Vagina (tissue), 2 donors: ENCODE measurements around the gene EVI2A. TPM values are rescaled to one million over a fixed set of nuclear protein-coding genes. Genes with fewer than 3 reads are reported as not detected.

Source experiments
- DNase-seq, 2 donors: peaks; one replicate each; pipeline ENCODE4 v3.0.0-alpha.2; 2017; ENCODE audit errors: extremely low spot score in 2 of 2
- H3K27ac ChIP-seq: fragments of 200-600 bp; sonication (generic); one replicate; pipeline ENCODE4 v1.5.1; 2019
- H3K27me3 ChIP-seq: fragments of 200-600 bp; sonication (generic); one replicate; pipeline ENCODE4 v1.5.1; 2019
- H3K36me3 ChIP-seq, 2 donors: fragments of 200-600 bp; sonication (generic); one replicate each; pipeline ENCODE4 v1.5.1; 2017 to 2019
- H3K4me1 ChIP-seq: fragments of 200-600 bp; sonication (generic); one replicate; pipeline ENCODE4 v1.5.1; 2019
- H3K4me3 ChIP-seq, 2 donors: fragments of 200-600 bp; sonication (generic); 1 replicate in 1 of 2; 2 replicates in 1 of 2; pipeline ENCODE4 v1.5.1; 2016 to 2019
- H3K9me3 ChIP-seq: fragments of 200-600 bp; sonication (generic); one replicate; pipeline ENCODE4 v1.5.1; 2019
- POLR2A ChIP-seq, 2 donors: fragments of 450-650 bp; IDR thresholded peaks; one replicate each; pipeline ENCODE4 v1.6.1; 2017; ENCODE audit warnings: antibody characterized with exemption in 2 of 2, mild to moderate bottlenecking in 2 of 2, moderate library complexity in 2 of 2
- POLR2AphosphoS5 ChIP-seq, 2 donors: sonication (generic); formaldehyde crosslinking; IDR thresholded peaks; one replicate each; pipeline ENCODE4 v1.9.0; 2017; ENCODE audit warnings: antibody characterized with exemption in 2 of 2, mild to moderate bottlenecking in 2 of 2, low read depth in 1 of 2; ENCODE audit not compliant: insufficient read depth in 1 of 2
- intact Hi-C: fragments of 100-400 bp; cut with DNase I; formaldehyde crosslinking; loops from one replicate; pipeline ENCODE4 v1.15.1; 2023
- total RNA-seq: library from RNA; depleted of rRNA; stranded (reverse); fragments of >200 nt; gene quantifications from one replicate; pipeline ENCODE4 v1.2.3, GENCODE V29; 2016
- TF ChIP-seq, protein P1 (sequence below), 3 experiments: fragments of 450-650 bp in 2 of 3; fragments of 200-600 bp in 1 of 3; sonication (generic) in 1 of 3; IDR thresholded peaks; one replicate each; pipeline ENCODE4 v1.5.1; 2017 to 2019; ENCODE audit warnings: antibody characterized with exemption in 3 of 3, mild to moderate bottlenecking in 2 of 3, moderate library complexity in 2 of 3

The EVI2A gene
- total RNA-seq, 1 donor from 2014 or later = 0.98 TPM

DNA sequence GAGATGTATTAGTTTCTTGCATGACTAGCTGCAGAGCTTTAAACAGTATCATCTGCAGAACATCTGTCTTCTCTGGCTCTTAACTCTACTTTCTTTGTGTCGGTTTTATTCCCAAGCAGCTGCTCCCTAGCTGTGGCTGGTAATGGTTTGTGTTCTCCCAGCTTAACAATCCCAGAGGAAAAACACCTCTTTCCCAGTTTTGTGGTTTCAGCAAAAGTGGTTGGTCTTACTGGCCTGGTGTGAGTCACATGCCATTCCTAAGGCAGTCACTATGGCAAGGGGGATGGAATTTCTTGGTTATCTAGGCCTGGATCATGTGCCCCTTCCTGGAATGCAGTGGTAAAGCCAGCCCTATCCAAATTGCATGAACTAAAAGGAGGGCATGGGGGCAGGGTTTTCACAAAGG lies 51.8 kb downstream of the EVI2A start:
- Histone ChIP-seq H3K4me3 (no peak overlapping the region), H3K4me1 (peaks cover 31% of the 10 kb centered on the region), H3K36me3 (peaks cover 0 to 10% of the 10 kb centered on the region in 2 donors), H3K27ac (peak overlapping the region; percentile 63), H3K9me3 (no peaks in the 10 kb centered on the region), H3K27me3 (no peaks in the 10 kb centered on the region)
- intact Hi-C loops = no loop called here
- DNase-seq = no peak
- TF ChIP-seq, protein P1, sequence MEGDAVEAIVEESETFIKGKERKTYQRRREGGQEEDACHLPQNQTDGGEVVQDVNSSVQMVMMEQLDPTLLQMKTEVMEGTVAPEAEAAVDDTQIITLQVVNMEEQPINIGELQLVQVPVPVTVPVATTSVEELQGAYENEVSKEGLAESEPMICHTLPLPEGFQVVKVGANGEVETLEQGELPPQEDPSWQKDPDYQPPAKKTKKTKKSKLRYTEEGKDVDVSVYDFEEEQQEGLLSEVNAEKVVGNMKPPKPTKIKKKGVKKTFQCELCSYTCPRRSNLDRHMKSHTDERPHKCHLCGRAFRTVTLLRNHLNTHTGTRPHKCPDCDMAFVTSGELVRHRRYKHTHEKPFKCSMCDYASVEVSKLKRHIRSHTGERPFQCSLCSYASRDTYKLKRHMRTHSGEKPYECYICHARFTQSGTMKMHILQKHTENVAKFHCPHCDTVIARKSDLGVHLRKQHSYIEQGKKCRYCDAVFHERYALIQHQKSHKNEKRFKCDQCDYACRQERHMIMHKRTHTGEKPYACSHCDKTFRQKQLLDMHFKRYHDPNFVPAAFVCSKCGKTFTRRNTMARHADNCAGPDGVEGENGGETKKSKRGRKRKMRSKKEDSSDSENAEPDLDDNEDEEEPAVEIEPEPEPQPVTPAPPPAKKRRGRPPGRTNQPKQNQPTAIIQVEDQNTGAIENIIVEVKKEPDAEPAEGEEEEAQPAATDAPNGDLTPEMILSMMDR (IDR thresholded peaks at IDR 0.05) = no peak
- TF ChIP-seq POLR2A (IDR thresholded peaks at IDR 0.05) (no peak), POLR2AphosphoS5 (IDR thresholded peaks at IDR 0.05; ENCODE audit: insufficient read depth in 1 of 2, low read depth in 1 of 2) (no peak)

DNA sequence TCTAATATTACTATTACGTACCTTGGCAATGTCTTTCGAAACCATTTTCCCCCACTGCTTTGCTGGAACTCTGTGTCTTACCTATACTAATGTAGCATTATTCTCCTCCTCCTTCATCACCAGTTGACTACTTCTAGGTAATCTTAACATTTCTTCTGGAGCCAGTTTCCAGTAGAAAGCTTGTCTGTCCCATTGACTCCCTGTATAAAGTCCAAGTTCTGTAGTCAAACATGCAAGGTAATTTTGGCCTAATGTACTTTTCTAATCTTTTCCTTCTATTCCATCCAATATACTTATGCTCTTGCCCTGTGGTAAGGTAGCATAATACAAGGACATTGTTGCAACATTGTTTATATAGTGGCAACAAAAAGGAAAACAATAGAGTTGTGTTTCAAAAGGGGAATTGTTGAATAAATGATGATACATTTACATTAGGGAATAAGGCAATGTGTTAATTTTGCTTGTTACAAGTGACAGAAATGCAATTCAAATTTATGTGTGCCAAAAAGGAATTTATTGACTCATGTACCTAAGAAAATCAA lies 52.3 kb downstream of the EVI2A start:
- intact Hi-C loops = no loop called here
- H3K9me3 ChIP-seq = no peaks in the 10 kb centered on the region
- peak overlapping the region; percentile 70 for H3K27ac ChIP-seq
- H3K36me3 ChIP-seq = peaks cover 0 to 10% of the 10 kb centered on the region in 2 donors
- H3K4me3 ChIP-seq = no peak overlapping the region
- H3K27me3 ChIP-seq = no peaks in the 10 kb centered on the region
- TF ChIP-seq, protein P1 (IDR thresholded peaks at IDR 0.05) = no peak
- no peak for TF ChIP-seq POLR2AphosphoS5 (IDR thresholded peaks at IDR 0.05; ENCODE audit: insufficient read depth in 1 of 2, low read depth in 1 of 2)
- no peak for TF ChIP-seq POLR2A (IDR thresholded peaks at IDR 0.05)
- DNase-seq = no peak
- H3K4me1 ChIP-seq = peaks cover 27% of the 10 kb centered on the region

Other genes starting within 250 kb of the EVI2A start
- 58.7 TPM for gene NF1, start 226.6 kb downstream of the EVI2A start, total RNA-seq
- not detected for gene OMG, start 24.4 kb downstream of the EVI2A start, total RNA-seq
- 11.0 TPM for gene EVI2B, start 7.6 kb downstream of the EVI2A start, total RNA-seq
- 11.0 TPM for gene RAB11FIP4, start 70.1 kb upstream of the EVI2A start, total RNA-seq